Posterior vena cava (tissue), 2 donors: ENCODE data around the gene AMZ1. TPM values are rescaled to one million over a fixed set of nuclear protein-coding genes. Genes with fewer than 3 reads are reported as not detected.
"Not testable (repeated sequence)": the region's sequence is repeated elsewhere in the genome, so short reads cannot be mapped to it uniquely, and the experiment has no call there.

Source experiments
- DNase-seq: peaks from one replicate; pipeline ENCODE4 v3.0.0-alpha.2; 2020; ENCODE audit warnings: low spot score
- intact Hi-C, 2 donors: fragments of 100-400 bp; cut with DNase I; formaldehyde crosslinking; loops; one replicate each; pipeline versions ENCODE4 v1.14.1 to v1.14.2; 2022 to 2023
- total RNA-seq, 2 donors: library from RNA; stranded (reverse); fragmentation: NEBNext Ultra II Directional; extraction: Animal tissue kit (Norgen Biotek cat#: 25700); gene quantifications; one replicate each; pipeline ENCODE4 v1.2.1, GENCODE V29; 2021
- donor health status: DM: yes; HTN: yes; CAD: no.
- donor health status: DM: yes; HTN: yes; CAD: no.

The AMZ1 gene
- total RNA-seq, 2 donors from 2014 or later: 0.32 to 1.1 TPM

DNA sequence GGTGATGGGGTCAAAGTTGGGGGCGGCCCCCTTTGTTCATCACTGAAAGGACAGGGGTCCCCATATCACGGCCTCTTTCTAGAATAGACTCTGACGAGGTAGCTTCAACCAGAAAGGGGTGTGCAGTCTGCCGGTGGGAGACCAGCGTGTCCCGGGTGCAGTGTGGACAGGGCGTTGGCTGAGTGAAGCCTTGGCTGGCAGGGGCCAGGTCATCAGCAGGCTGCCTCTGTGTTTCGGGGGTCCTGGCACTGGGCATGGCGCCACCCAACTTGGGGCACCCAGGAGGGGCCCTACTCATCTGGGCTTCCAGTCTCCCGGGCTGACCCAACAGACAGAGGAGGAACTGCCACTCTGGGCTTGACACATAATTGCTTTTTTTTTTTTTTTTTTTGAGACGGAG is 3.5 kb upstream of the AMZ1 start:
- intact Hi-C loops: loop anchor here (5.0 to 10.0 kb wide), 2 partner anchors 117 to 230 kb away; no protein-coding TSS in a partner anchor
- no peak for DNase-seq

DNA sequence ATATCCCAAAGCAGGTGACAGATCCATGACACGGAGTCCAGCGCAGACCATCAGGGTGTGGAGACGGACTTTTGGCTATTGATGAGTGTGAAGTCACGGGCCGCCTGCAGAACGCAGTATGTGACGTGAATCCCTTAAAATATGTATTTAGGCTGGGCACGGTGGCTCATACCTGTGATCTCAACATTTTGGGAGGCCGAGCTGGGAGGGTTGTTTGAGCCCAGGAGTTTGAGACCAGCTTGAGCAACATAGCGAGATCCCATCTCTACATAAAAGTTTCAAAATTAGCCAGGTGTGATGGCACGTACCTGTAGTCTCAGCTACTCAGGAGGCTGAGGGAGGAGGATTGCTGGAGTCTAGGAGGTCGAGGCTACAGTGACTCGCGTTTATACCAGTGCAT is 1.9 kb upstream of the AMZ1 start:
- no peak for DNase-seq
- intact Hi-C loops: loop anchor here in 1 of 2 donors (10.0 kb wide), 1 partner anchor 231 kb away; no protein-coding TSS in a partner anchor

DNA sequence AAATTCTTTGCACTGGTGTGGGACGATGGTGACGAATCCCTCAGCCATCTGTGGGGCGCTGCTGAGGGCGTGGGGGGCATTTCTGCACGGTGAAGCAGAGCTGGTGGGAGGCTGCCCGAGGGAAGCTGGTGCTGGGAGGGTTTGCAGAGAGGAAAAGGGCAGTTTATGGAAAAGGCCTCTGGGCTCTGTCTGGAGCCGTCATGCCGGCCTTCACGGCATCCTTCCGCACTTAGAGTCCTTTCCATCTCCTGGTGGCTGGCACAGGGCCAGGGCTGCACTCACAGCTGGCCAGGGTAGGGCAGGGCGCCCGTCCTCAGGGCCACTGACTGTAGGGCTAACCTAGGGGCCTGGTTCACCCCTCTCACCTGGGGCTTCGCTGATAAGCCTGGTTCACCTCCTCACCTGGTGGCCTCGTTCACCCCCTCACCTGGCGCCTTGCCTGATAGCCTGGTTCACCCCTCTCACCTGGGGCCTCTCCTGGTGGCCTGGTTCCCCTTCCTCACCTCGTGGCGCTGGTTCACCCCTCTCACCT is 598 bp upstream of the AMZ1 start:
- no peak for DNase-seq
- intact Hi-C loops: loop anchor here in 1 of 2 donors (10.0 kb wide), 1 partner anchor 233 kb away; no protein-coding TSS in a partner anchor

DNA sequence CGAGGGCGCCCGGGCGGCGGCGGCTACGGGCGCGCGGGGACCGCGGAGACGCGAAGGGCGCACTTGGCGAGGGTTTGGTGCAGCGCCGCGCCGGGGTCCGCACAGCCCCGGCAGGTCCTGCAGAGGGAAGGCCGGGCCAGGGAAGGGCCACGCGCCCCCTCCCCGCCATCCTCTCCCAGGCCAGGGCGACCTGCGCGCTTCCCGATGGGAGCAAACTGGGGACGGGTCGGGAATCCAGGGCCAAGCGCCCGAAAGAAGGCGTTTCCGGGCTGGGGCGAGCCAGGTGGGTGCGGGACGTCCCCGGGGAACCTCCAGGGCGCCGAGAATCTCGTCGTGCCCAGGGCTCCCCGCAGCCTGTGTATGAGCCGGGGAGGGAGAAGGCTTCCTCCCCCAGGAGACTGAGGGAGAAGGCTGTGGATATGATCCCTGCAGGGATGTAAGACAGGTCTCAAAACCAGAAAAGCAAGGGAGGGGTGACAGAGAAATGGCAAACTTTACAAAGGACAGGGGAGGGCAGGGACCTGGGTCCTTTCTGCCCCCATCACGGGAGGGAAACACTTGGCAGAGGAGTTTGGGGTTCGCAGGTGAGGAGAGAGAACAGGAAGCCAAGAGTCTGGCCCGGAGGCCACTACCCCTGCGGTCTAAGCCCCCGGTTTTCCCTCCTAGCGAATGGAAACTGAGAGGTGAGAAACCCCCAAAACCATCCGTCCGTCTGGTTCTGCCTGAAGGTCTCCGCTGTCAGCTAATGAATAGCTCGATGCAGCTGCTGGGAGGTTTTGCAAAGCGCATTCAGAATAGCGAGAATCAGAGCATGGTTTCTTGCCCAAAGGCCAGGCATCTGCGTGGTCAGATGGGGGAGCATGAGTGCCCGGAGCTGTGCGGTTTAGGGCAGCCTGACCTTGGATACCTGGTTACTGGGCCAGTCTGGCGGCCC is 674 bp downstream of the AMZ1 start:
- no peak for DNase-seq
- intact Hi-C loops: loop anchor here in 1 of 2 donors (10.0 kb wide), 1 partner anchor 234 kb away; no protein-coding TSS in a partner anchor

DNA sequence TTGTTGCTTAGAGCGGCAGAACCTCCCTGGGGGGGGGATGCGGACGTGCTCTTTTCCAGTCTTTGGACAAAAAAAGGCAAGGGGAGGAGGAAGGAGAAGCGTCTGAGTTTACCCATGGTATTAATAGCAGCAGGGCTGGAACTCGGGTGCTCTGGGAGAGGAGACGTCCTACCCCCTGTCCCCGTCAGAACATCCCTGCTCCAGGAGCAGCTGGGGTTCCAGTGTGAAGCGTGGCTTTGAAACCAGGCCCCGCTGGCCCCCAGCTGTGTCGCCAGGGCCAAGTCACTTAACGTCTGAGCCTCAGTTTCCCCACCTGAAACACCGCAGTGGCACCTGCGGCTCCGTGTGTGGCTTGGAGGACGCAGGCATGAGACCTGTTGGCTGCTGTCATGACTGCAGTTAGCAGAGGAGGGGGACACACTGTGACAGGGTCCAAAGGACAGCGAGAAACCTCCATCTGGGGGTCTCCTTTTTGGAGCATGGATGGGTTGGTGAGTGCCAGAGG is 1.4 kb downstream of the AMZ1 start:
- DNase-seq: no peak
- intact Hi-C loops: loop anchor here in 1 of 2 donors (10.0 kb wide), 1 partner anchor 235 kb away; no protein-coding TSS in a partner anchor

DNA sequence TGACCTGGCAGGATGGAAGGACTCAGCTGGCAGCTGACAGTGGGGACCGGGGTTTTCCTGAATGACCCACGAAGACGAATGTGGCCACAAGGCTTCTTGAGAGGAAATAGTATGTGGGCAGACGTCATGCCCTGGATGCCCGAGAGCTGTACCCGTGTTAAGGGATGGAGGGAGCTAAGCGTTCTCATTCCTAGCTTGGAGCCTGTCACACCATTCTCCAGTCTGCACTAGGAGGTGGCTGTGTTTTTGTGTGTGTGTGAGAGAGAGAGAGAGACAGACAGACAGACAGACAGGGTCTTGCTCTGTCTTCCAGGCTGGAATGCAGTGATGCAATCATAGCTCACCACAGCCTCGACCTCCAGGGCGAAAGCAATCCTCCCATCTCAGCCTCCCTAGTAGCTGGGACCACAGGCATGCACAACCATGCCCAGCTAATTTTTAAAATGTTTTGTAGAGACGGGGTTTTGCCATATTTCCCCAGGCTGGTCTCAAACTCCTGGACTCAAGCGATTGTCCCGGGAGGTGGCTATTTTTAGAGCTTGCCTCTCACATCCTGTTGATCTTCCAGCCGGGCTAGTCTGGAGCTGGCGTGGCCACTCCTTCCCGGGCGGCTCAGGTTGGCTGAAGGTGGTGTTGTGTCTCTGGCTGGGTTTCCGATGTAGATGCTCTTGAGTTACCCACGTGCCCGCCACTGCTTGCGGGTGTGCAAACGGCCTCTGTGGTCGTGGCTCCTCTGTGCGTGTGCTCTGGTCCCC is 2.1 kb downstream of the AMZ1 start:
- intact Hi-C loops: loop anchor here in 1 of 2 donors (10.0 kb wide), 1 partner anchor 235 kb away; no protein-coding TSS in a partner anchor
- no peak for DNase-seq

DNA sequence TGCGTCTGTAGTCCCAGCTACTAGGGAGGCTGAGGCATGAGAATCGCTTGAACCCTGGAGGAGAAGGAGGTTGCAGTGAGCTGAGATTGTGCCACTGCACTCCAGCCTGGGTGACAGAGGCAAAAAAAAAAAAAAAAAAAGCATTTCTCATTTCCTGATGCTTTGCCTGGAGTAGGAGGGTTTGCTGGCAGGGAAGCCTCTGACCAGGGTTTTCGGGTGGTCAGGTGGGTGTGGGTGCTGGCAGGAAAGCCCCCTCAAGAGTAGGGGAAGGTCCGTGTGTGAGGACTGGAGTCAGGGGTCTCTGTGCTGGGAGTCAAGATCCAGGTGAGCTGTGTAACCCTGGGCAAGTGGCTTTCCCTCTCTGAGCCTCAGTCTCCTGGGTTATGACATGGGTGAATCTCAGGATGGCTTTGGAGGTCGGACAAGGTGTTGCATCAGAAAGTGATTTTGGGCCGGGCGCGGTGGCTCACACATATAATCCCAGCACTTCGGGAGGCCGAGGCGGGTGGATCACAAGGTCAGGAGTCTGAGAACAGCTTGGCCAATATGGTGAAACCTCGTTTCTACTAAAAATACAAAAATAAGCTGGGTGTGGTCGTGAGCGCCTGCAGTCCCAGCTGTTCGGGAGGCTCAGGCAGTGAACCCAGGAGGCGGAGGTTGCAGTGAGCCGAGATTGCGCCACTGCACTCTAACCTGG is 3.2 kb downstream of the AMZ1 start:
- no peak for DNase-seq
- intact Hi-C loops: no loop called here

DNA sequence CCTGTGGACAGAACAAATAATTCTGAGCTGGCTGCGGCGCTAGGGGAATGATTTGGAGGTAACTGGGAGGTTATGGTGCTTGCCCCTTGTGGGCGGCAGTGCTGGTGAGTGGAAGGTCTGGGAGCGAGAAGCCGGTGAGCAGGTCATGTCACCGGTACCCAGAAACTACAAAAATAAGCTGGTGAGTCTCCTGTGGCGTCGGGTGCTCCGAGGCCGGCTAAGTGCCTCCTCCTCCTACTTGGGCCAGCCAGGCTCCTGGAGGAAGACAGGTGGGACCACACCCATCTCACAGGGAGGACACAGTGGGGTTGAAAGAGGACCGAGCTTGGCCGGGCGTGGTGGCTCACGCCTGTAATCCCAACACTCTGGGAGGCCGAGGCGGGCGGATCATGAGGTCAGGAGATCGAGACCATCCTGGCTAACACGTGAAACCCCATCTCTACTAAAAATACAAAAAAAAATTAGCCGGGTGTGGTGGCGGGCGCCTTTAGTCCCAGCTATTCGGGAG is 4.0 kb downstream of the AMZ1 start:
- intact Hi-C loops, DNase-seq: not testable (repeated sequence)

DNA sequence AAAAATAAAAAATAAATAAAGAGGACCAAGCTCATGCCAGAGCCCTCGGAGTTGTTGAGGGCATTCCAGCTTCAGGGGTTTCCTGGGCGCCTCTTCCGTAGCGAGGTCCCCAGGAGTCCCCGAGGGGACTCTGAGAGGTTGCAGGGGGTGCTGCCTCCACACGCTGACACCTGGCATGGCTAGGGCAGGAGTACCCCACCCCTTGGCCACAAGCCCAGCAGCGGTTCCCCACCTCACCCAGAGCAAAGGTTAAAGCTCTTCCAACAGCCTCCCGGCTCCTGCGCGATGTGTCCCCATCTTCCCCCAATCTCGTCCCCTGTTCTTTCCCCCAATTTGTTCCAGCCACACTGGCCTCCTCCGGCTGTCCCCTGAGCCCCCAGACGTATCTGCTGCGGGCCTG is 4.5 kb downstream of the AMZ1 start:
- intact Hi-C loops: no loop called here
- no peak for DNase-seq

DNA sequence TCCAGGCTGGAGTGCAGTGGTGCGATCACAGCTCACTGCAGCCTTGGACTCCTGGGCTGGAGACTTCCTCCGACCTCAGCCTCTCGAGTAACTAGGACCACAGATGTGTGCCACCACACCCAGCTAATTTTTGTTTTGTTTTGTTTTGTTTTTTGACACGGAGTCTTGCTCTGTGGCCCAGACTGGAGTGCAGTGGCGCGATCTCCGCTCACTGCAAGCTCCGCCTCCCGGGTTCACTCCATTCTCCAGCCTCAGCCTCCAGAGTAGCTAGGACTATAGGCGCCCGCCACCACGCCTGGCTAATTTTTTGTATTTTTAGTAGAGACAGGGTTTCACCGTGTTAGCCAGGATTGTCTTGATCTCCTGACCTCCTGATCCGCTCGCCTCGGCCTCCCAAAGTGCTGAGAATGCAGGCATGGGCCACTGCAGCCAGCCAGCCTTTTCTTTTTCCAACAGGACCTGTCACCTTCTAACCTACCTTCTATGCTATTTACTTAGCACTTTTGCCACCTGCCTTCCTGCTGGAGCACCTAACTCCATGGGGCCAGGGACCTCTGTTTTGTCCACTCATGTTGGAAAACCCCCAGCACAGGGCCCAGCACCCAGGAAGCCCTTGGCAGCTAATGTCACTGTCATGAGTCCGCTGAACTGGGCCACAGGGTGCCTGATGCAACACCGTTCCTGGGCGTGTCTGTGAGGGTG is 5.6 kb downstream of the AMZ1 start:
- DNase-seq, intact Hi-C loops: not testable (repeated sequence)

DNA sequence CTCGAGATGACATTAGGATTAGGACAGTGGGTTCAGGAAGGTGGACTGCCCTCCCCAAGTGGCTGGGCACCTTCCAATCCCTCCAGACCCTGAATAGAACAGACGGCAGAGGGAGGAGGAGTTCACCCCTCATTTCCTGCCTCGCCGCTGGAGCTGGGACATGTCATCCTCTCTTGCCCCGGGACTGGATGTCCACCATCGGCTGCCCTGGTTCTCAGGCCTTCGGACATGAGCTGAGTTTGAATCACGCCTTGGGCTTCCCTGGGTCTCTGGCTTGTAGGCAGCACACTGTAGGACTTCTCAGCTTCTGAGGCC is 6.1 kb downstream of the AMZ1 start:
- intact Hi-C loops, DNase-seq: not testable (repeated sequence)

DNA sequence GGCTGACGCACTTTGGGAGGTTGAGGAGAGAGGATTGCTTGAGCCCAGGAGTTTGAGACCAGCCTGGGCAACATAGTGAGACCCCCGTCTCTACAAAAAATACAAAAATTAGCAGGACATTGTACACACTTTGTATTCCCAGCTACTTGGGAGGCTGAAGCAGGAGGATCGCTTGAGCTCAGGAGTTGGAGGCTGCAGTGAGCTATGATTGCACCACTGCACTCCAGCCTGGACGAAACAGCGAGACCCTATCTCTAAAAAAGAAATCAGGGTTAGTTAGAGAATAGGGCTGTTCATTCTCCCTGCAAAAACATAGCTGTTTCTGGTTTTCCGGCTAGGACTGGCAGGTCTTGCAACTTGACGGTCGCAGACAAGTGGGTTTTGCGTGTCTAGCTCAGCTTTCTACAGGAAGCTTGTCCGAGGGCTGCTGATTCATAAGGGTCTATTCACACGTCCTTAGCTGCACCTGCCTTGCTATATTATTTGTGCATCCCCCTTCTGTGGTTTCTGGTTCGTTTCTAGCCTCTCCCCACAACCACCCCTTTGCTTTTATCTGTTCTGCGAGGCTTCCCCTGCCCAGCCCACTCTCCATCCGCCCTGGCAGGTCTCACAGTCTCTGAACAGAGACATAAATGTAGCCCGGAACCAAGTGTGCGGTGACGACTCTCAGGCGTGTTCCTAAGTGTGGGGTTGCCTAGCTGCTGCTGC is 10.7 kb downstream of the AMZ1 start:
- intact Hi-C loops: no loop called here

DNA sequence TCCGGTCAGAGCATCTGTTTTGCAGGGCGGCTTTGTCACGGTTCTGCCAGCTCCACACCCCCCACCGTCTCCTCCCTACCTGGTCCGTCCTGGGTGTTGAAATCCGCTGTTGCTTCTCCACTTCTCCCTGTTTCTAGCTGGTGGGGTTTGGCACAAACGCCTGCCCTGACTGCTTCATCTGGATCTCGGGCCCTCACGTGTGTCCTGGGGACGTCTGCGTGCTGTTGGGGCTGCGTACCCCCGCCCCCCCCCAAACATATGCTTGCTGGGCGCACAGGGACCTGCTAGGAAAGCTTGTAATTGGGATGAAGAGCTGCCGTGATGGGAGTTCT is 11.3 kb downstream of the AMZ1 start:
- intact Hi-C loops: no loop called here
- no peak for DNase-seq

More for the DNA sequence above, 10.7 kb downstream of the AMZ1 start:
- DNase-seq: no peak

DNA sequence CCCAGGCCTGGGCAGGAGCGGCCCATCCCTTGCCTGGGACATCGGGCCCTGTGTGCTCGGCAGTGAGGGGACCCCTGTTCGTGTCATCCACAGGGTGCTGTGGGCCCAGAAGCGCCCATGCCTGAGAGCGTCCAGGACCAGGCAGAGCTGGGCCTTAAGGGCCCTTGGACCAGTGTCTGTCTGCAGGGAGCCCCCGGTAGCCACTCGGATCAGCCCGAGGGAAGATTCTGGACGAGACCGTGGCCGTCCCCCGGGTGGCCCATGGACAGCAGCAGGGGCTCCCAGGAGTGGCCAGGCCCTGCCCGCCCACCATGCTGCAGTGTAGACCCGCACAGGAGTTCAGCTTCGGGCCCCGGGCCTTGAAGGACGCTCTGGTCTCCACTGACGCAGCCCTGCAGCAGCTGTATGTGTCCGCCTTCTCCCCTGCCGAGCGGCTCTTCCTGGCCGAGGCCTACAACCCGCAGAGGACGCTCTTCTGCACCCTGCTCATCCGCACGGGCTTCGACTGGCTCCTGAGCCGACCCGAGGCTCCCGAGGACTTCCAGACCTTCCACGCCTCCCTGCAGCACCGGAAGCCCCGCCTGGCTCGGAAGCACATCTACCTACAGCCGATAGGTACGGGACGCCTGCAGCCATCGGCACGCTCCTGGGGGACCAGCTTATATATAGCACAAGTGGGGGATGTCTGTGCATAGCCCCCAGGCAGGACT is 12.3 kb downstream of the AMZ1 start:
- DNase-seq: no peak
- intact Hi-C loops: loop anchor here in 1 of 2 donors (10.0 kb wide), 1 partner anchor 125 kb away; no protein-coding TSS in a partner anchor

DNA sequence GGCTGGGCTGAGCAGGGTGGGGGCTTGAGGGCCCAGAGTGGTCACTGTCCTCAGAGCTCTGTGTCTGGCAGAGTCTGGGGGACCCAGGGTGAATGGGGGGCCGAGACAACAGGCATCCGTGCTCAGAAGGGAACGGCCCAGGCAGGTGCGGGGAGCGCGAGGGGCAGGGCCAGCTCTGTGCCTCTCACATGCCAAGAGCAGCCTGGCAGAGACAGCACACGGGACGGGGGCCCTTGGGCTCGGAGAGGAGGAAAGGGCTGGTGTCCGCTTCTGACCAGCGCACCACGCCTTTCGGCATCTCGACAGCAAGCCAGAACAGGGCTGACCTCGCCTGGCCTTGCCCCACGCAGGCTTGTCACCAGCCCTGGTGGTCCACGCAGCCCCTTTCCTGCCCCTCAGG is 13.4 kb downstream of the AMZ1 start:
- DNase-seq: no peak
- intact Hi-C loops: loop anchor here in 1 of 2 donors (10.0 kb wide), 1 partner anchor 127 kb away; no protein-coding TSS in a partner anchor

DNA sequence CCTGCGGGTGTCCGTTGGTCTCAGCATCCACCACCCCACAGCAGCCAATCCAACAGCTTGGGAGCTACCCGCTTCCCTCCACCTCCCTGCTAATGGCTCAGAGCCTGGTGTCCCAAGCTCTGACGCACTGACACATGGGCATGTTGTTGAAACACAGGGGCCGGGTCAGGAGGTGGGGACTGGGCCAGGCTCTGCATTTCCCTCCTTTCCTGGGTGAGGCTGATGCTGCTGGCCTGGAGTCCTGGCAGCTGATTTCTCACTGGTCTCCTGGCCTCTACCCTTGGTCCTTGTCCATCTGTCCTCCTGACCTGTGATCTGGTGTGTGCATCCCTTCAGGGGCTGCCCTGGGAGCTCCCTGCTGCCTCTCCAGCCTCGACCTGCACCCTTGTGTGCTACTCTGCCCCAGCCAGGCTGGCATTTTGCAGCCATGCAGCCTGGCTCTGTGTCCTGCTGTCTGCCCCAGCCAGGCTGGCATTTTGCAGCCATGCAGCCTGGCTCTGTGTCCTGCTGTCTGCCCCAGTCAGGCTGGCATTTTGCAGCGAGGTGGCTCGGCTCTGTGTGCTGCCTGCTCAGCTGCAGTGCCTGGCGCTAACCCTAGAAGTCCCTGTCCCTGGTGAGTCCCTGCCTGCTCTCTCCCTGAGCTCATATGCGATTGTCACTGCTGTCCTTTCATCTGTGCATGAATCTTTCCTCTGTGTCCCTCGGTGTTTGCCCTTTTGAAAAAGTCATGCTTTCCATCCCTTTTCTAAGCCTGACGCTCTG is 14.0 kb downstream of the AMZ1 start:
- peak; percentile 93 for DNase-seq
- intact Hi-C loops: loop anchor here in 1 of 2 donors (10.0 kb wide), 1 partner anchor 127 kb away; no protein-coding TSS in a partner anchor
